SKM-1 (cell line): ENCODE results near the gene ABI3BP.
A peak's percentile ranks its signal among the peaks of the same experiment; 100 is the strongest.
"Not testable (repeated sequence)": the region's sequence is repeated elsewhere in the genome, so short reads cannot be mapped to it uniquely, and the experiment has no call there.

ENCODE experiments used
- DNase-seq: peaks from one replicate; lab custom pipeline; 2025; ENCODE audit not compliant: unreplicated experiment; lab: John Stamatoyannopoulos, UW

ABI3BP gene

GRCh38 chr3:100946096-100946495 is 47.1 kb downstream of the ABI3BP start:
- DNase-seq, result not testable (repeated sequence)

- DNase-seq, result no peak
Measured at GRCh38 chr3:100941451-100941850, 51.8 kb downstream of the ABI3BP start.

DNA sequence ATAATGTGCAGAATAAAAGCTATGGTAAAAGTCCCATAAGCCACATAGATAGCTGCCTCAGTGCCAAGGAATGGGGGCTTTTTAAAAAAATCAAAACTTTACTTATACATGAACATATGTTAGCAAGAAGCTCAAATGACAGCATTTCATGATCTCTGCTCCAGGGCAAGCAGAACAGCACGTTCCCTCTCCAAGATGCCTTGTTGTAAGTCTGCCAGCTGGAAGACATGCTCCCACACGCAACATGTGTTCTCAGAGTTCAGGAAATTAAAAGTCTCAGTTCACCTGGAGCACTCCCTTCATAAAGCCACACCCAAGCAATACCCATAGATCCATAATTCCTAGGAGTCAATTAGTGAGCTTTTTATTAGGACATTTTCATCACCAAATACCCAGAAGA is 52.2 kb downstream of the ABI3BP start:
- DNase-seq, result no peak

DNA sequence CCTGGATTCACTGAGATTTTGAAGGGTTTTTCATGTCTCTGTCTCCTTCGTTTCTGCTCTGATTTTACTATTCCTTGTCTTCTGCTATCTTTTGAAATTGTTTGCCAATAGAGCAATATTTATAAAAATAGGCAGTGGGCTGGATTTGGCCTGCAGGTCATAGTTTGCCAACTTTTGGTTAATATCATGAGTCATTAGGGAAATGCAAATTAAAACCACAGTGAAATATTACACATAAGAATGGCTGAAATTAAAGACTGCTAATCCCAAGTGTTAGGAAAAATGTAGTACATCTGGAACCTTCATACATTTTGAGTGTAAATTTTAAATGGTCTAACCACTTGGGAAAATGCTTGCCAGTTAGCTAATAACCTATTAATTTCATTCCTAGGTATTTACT is 56.3 kb downstream of the ABI3BP start:
- no peak for DNase-seq

DNA sequence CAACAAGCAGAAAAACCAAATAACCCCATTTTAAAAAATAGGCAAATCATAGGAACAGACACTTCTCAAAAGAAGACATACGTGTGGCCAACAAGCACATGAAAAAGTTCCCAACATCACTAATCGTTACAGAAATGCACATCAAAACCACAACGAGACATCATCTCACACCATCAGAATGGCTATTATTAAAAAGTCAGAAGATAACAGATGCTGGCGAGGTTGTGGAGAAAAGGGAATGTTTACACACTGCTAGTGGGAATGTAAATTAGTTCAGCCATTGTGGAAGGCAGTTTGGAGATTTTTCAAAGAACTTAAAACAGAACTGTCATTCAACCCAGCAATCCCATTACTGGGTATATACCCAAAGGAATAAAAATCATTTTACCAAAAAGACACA is 60.7 kb downstream of the ABI3BP start:
- no peak for DNase-seq

GRCh38 chr3:100928638-100929428 is 64.4 kb downstream of the ABI3BP start:
- no peak for DNase-seq

GRCh38 chr3:100927775-100928174 is 65.4 kb downstream of the ABI3BP start:
- DNase-seq, result no peak

DNA sequence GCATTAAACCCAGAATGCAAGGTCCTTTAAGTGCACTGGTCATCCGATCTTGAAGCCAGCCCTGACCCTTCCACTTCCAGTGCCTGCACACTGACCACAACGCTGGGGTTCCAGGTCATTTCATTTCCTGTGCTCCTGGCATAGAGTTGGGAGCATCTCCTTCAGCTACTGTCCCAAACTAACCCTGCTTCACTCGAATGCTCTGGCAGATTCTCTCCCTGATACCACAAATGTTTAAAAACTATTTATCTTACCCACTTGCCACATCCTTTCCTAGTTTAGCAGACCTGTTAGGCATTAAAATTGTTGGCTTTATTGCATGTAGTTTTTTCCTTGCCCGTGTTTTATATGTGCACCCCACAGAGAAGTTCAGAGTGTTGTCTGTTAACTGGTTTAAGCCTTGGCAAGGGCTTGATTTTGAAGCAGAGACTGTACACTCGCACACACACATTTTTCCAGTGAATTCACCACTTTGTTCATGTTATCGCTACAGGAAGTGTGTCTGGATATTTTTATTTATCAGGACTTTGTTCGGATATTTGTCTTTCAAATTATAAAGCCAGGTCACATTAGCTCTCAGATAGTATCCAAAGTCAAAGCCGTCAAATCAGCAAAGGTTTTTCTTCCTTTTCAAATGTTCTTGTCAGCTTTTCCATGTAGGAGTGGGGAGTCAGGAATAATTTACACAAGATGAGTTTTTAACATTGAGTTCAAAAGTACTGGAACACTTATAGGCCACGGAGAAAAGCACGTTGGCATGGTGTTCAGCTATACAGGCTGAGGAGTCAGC is 77.3 kb downstream of the ABI3BP start:
- DNase-seq, result no peak

DNA sequence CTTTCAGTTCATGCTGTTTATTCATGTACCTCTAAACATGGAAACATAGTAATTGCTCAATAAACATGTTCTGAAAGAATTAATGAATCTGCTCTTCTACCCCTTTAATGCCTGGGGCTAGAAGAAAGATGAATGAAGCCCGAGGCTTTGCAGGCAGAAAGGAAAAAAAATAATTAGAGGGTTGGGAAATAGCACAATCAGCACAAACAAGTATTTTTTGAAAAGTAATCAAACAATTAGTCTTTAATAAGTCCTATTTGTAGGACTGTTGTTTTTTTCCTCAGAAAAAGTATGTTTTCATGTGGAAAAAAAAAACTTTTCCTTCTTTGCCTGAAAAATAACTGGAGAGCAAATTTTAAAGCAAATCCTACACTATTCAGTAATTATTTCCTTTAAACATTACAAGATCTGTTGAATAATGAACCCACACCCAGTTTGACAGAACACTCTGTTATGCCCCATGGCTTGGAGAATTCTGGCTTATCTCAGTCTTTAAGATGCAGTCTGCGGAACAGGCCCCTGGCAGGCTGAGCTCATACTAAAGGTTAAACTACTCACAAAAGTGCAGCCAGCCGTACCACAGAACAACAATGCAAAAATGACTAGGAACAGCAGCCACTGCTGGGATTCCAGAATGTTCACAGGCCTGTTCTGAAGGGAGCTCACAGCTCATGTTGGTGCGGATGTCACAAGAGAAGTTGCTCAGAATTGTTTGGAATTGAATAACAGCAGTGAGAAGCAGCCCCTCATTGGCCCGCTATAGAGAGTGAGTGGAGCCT is 79.2 kb downstream of the ABI3BP start:
- DNase-seq, result no peak

DNA sequence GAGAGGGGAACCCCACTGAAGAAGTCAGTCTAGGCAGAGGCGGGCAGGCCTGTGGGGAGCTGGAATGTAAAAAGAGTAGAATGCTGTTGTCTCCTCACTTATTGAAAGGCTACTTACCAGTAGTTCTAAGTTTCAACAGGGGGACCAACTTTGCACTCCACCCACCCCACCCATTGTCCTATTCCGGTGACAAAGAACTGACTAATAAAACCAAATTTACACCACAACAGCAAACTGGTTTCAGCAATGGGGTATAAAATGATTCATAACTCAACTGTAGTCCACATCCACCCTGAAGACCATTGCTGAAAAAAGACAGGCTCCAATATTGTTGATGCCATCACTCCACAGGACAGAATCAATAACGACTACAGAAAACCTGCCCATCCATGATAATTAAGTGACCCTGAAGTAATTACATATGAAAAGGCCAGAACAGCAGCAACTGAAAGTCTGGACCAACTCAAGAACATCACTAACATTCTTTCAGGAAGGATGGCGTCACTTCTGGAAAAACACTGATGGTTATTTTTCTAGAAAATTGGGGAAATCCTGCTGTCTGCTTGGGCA is 80.2 kb downstream of the ABI3BP start:
- DNase-seq, result no peak

DNA sequence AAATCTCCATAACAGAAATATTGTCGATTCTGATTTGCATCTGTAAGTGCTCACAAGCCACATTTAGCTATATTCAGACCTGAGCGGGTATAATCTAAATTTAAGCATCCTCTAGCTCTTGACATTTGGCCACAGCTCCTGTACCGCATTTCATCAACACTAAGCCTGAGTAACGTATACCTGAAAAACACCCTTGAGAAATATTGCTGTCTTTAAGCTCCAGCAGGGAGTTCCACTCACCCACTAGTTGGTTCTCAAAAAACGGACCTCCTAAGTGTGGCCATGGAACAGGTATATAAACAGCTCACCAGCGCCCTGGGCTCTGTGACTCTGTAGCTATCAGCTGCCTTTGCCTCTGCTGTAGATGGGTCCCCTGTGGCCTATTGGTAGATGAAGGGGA is 80.7 kb downstream of the ABI3BP start:
- DNase-seq, result no peak

DNA sequence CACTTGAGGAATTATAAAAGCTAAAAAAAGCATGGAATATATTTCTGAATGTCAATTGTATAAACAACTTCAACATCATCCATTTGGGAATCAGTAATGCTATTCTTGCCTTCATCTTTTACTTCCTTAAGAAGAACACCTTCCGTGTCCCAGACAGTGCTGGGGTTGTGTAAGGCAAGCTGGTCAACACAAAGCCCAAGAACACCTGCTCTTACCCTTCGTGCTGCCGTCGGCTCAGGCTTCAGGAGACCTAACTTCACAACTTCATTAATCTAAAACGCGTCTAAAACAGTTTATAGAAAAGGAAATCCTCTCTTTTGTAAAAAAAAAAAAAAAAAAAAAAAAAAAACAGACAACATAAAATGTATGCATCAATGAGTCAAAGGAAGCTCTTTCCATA is 81.3 kb downstream of the ABI3BP start:
- DNase-seq, result no peak

DNA sequence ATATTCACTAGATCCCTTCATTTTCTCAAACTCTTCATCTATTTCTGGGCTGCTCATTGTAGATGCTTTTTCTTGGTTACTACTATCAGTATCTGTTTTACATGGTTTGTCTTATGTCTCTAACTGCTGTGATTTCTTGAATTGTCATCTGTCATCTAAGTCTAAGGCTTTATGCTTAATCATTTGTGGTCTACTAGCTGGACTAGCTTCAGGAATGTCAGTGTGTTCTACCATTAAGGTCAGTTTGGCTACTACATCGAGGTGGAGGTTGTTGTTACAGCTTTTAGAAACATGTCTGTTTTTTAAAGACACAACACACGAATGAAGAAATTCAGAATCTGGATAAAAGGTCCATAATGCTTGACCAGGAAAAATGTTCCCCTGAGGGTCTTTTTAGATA is 82.2 kb downstream of the ABI3BP start:
- no peak for DNase-seq

DNA sequence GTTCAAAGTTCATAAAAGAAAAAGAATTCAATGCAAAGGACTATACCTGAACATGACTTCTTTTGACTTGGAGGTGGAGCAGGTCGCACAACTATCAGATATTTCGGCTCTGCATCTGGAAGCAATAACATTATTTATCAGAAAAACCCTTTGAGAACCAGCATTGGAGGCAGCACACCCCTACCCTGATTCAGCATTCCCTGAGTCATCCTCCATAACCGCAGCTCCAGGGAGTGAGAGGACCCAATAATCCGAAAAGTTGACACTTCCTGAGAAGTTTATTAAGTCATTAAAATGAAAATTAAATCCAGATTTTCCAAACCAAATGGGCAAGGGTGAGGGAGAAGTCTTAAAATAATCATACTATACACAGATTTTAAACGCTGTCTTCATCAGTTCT is 90.6 kb downstream of the ABI3BP start:
- DNase-seq, result no peak

DNA sequence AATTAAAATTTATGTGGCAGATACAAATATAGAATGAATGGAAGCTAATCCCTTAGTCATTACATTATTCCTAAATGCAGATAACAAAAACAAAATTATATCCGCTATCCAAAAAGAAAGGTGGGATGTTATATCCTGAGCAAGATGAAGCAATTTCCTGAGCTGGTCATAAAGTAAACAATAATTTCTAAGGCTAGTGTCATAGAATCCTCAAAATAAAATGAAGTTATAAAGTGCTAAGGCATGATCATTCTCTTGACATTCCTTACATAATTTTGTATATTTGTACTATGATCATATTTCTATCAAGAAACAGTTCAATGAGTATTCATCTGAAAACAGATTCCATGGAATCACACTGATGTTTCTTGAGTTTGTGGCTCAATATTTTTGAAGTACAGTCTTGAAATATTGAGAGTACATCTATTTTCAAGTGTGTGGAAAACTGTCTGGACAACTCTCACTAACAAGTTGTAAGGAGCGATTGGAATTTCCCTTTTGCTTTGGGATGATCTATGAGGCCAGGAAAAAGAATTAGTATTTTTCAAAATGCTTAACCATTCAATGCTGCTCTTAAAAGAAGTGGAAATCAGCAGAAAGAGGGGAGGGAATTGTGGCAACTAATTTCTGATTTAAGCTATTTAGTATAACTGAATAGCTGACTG is 92.4 kb downstream of the ABI3BP start:
- DNase-seq, result no peak

DNA sequence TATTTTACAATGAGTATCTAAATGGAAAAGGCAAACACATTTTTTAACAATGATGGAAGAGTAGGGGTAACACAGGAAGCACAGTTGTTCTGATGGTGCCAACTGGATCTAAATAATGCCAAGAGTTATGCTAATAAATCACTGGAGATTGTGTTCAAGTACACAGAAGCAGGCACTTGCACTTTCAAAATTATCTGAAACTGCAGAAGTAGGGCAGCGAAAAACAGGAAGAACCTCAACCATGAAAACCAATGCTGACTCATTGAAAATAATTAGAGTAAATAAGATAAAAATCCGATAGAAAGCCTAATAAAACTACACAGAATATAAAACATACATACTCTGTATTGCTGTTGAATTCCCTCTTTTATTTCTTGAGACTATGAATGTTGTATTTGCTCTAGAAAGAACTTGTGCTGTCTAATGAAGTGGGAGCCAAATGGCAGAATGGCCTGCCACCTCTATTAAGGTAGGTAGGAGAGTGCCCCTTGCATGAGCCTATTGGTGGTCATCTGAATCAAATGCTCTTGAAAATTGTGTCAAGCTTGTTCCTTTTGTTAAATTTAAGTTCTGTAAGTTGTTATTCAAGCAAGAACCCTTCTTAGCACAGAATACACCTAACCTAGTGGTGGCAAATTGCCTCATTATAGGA is 93.7 kb downstream of the ABI3BP start:
- DNase-seq, result peak; percentile 29

DNA sequence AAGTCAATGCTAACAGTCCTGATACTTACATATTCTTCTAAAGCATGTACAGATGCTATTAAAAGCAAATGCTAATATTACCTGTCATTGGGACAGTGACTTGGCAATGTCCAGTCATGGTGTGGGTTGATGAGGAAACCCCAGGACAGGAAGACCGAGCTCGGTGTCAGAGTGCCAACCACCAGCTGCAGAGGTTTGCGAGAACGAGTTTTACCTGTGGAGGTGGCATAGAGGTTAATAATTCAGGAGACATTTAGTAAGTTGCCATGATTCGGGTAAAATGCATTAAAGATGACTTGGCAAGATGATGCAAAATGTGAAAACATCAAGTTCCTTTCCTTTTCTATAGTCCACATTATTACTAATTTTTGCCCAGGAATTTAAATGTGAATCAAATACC is 94.5 kb downstream of the ABI3BP start:
- DNase-seq, result no peak

- DNase-seq, result no peak
Measured at GRCh38 chr3:100896994-100897393, 96.2 kb downstream of the ABI3BP start.

DNA sequence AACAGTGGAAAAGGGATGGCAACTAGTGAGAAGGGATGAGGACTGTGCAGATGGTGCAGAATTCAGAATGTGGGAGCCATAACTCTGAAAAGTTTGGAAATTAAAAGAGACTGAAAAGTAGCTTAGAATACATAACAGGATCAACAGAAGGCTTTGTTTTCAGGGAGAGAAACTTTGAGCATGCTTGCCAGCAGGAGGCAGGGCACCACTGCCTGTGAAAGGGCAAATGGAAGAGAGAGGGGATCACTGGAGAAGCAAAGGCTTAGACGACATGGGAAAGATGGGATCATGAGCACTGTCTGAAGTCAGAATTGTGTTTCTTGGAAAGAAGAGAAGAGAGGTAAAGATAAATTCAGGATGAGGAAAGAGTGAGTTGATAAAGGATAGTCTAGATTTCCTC is 99.6 kb downstream of the ABI3BP start:
- no peak for DNase-seq

- DNase-seq, result no peak
Measured at GRCh38 chr3:100893108-100893507, 100.1 kb downstream of the ABI3BP start.
